Left renal cortex interstitium (tissue), 4 donors: ENCODE data around the gene SPAG9. TPM values are rescaled to one million over a fixed set of nuclear protein-coding genes. Genes with fewer than 3 reads are reported as not detected.

Source experiments
- DNase-seq, 4 donors: peaks; one replicate each; pipeline ENCODE4 v3.0.0-alpha.2; 2013; ENCODE audit warnings: low read depth in 4 of 4, low spot score in 2 of 4, missing footprints in 1 of 4
- polyA plus RNA-seq, 4 donors: library from polyadenylated mRNA; unstranded; fragments of 120-200 nt; gene quantifications; one replicate each; pipeline ENCODE4 v1.2.1, GENCODE V29; 2013; ENCODE audit not compliant: insufficient read length in 4 of 4

The SPAG9 gene
- 100 to 1,000 TPM in 2 of 4 donors, 10 to 100 TPM in 2; 76.5 to 136 (median 106) TPM for polyA plus RNA-seq

GRCh38 chr17:51120739-51121619 lies at the start of gene SPAG9:
Gene SPAG9 (minus strand): TSS chr17:51120868. CDS start chr17:51120656, 212 bp downstream.
- peak; percentile 88 to 90 (median 89) for DNase-seq

GRCh38 chr17:51169340-51169739 lies 48.7 kb upstream of the SPAG9 start:
- DNase-seq, result no peak

GRCh38 chr17:51166987-51167931 lies 46.6 kb upstream of the SPAG9 start:
- peak in 1 of 4 donors; percentile 18 for DNase-seq

- DNase-seq, result peak in 2 of 4 donors; percentile 78
These were observed 45.7 kb upstream of the SPAG9 start, which contains the start of gene NME2 for GRCh38 chr17:51166198-51166986. Gene NME2 (plus strand): TSS chr17:51166411. CDS start chr17:51166831, 420 bp downstream.

- DNase-seq, result no peak
These were observed 45.1 kb upstream of the SPAG9 start for GRCh38 chr17:51165680-51166197.

DNA sequence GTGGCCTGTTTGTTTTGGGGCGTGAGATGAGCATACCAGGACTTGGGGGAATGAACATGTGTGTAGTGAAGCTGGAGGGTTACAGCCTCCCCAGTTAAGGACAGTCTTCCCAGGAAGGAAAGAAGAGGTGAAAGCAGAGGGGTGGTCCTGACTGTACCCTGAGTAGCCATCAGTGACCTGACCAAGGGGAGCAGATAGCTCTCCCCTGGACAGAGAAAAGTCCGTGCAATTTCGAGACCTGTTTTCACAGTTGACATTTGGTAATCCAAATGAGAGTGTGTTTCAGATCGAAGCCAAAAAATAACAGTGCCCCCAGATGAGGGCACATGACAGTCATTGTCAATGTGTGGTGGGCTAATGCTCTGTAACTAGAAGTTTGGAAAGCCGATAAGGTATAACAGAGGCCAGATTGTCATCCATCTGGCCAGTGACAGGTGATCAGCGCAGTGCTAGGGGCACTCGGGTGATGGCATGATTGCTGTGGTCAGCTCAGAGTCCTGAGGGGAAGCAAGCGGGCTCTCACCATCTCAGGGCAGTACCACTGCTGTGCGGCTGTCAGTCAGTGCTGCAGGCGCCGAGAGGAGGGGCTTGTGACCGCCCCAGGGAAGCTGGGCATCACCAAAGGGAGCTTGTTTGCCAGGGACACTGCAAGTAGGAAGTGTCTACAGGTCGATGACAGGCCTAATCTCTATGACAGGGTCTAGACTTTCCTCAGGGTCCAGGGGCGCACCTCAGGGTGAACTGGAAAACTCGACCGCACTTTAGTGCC lies 44.4 kb upstream of the SPAG9 start:
- DNase-seq, result no peak

GRCh38 chr17:51161541-51161940 lies 40.9 kb upstream of the SPAG9 start:
- DNase-seq, result no peak

DNA sequence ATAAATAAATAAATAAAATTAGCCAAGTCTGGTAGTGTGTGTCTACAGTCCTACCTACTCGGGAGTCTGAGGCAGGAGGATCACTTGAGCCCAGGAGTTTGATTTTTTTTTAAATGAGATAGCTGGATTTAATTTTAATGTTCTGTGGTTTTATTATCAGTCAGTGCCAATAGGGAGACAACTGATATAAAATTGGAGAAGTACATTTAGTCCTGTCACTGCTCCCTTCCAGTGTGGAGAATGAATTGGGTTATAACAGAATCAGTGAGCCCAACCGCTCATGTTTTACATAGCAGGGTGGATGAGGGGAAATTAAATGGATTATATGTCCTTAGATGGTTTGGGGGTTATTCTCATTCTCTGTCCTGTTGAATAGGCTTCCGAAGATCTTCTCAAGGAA lies 38.9 kb upstream of the SPAG9 start:
- no peak for DNase-seq

- DNase-seq, result no peak
These were observed 34.7 kb upstream of the SPAG9 start for GRCh38 chr17:51155416-51155815.

DNA sequence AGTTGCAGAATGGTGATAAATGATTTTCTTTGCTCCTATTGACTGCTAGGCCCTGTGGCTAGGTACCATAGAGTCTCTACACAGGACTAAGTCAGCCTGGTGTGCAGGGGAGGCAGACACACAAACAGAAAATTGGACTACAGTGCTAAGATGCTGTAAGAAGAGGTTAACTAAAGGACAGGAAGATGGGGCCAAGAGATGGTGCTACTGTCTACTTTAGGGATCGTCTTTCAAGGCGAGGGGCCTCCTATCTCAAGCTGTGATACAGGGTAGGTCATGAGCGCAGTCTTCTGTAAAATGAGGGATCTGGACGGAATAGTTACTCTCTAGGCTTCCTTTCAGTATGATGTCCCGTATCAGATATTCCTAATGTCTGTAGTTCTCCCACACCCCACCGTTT lies 33.5 kb upstream of the SPAG9 start:
- peak in 1 of 4 donors; percentile 13 for DNase-seq

GRCh38 chr17:51153210-51154072 lies 32.8 kb upstream of the SPAG9 start, which contains the start of gene NME1:
Gene NME1 (plus strand): TSS chr17:51153559. CDS start chr17:51155655, 2,096 bp downstream.
- peak; percentile 97 to 98 (median 98) for DNase-seq

DNA sequence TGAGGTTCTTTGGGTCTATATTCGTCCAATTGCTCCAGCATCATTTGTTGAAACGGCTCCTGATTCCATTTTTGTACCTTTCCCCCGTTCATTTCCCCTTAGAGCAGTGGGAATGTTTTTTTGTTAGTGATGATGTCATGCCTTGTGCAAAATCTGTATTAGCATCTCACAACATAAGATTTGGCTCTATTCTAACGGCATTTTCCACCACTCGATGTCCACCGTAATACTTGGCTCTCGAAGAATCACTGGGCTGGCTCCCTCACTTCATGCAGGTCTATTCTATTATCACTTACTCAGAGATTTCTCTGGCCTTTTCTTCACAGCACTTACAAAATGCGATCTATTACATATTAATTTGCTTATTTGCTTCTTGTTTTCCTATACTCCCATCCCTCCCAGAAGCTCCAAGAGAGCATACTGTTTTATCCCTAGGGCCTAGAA lies 32.1 kb upstream of the SPAG9 start:
- DNase-seq, result no peak

GRCh38 chr17:51150932-51151331 lies 30.3 kb upstream of the SPAG9 start:
- DNase-seq, result no peak

DNA sequence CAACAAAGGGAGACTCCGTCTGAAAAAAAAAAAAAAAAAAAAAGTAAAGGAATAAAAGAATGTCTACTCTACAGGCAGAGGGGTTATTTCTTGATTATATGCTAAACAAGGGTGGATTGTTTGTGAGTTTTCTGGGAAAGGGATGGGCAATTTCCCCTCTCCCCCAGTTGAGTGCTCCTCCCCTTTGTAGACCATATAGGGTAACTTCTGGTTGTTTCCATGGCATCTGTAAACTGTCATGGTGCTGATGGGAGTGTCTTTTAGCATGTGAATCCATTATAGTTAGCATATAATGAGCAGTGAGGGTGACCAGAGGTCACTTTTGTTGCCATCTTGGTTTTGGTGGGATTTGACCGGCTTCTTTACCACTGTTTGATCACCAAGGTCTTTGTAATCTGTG lies 28.5 kb upstream of the SPAG9 start:
- DNase-seq, result no peak

- DNase-seq, result no peak
These were observed 27.0 kb upstream of the SPAG9 start for GRCh38 chr17:51147650-51148049.

DNA sequence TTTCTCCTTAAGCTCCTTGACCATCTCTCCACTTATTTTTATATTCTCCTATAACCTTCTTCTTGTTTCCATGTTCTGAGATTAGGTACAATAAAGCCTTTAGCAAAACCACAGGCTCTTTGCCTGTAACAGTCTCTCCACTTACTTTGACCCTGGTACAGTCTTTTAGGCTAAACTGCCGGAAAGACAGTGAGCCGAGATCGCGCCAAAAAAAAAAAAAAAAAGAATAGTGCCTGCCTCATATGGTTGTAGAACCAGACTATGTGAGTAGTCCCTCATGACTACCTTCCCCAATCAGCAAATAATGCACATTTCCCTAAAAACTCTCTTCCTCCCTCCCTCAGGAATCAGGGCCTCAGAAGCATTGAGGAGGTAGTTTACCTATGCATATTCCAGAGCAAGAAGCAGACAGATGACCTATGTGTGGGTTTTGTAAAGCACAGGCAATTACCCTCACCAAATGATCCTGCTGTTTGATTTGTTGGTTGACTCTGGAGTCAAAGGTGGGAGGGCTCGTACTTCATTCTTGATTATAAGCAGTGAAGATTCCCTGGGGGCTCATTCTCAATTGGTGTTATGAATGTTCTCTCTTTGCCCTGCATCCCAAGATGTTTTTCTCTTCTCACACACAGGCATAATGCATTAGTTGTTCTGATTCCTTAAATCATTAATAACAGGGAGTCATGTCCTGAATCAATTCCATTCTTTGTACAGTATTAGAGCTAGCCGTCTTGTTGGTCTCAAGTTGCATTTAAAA lies 23.8 kb upstream of the SPAG9 start:
- no peak for DNase-seq

DNA sequence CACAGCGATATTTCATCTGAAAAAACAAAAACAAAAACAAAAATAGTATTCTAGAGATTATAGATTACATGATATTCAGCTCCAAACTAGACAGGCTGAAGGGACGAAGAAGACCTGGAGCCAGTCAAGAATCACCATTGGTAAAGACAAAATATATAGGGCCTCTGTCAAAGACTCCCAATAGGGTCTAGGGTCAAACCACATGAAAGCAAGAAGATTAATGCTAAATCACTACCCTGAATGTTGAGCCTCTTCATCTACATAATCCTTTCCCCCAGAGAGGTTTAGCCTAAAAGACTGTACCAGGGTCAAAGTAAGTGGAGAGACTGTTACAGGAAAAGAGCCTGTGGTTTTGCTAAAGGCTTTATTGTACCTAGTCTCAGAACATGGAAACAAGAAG lies 21.9 kb upstream of the SPAG9 start:
- no peak for DNase-seq
